Calu3 (cell line): ENCODE data around the gene PSMB3. TPM values are rescaled to one million over a fixed set of nuclear protein-coding genes. Genes with fewer than 3 reads are reported as not detected.

Experiments
- BruUV-seq: library from RNA; stranded (reverse); fragments of 400-500 nt; replicated peaks from 2 replicates; lab custom pipeline; 2021; lab: Mats Ljungman, UMichigan
- CTCF ChIA-PET: fragments of 300-600 bp; sonication (Branson Sonifier 250); formaldehyde crosslinking; loops from one replicate; lab custom pipeline; 2022; ENCODE audit warnings: antibody characterized with exemption; lab: Charles Lee
- DNase-seq: peaks from one replicate; pipeline ENCODE4 v3.0.0; 2022
- H3K27ac Mint-ChIP-seq: one replicate; pipeline ENCODE4 v1.8.0; 2022; ENCODE audit warnings: mixed read lengths; ENCODE audit not compliant: unreplicated experiment
- H3K27me3 Mint-ChIP-seq: one replicate; pipeline ENCODE4 v1.8.0; 2022; ENCODE audit warnings: mixed read lengths; ENCODE audit not compliant: unreplicated experiment
- H3K36me3 Mint-ChIP-seq: one replicate; pipeline ENCODE4 v1.8.0; 2022; ENCODE audit warnings: mild to moderate bottlenecking, moderate library complexity, mixed read lengths; ENCODE audit not compliant: insufficient read depth, unreplicated experiment
- H3K4me1 Mint-ChIP-seq: one replicate; pipeline ENCODE4 v1.8.0; 2022; ENCODE audit warnings: mild to moderate bottlenecking, low read depth, mixed read lengths; ENCODE audit not compliant: unreplicated experiment
- H3K4me3 Mint-ChIP-seq: one replicate; pipeline ENCODE4 v1.8.0; 2022; ENCODE audit warnings: mild to moderate bottlenecking, low read depth, moderate library complexity, mixed read lengths; ENCODE audit not compliant: unreplicated experiment
- H3K9me3 Mint-ChIP-seq: one replicate; pipeline ENCODE4 v1.8.0; 2022; ENCODE audit warnings: low read depth, mixed read lengths; ENCODE audit not compliant: unreplicated experiment
- CTCF ChIP-seq: fragments of 200-600 bp; IDR thresholded peaks from one replicate; pipeline ENCODE4 v1.8.0; 2022; ENCODE audit warnings: antibody characterized with exemption; ENCODE audit not compliant: unreplicated experiment
- intact Hi-C: fragments of 100-400 bp; cut with micrococcal nuclease; formaldehyde crosslinking; loops from one replicate; pipeline ENCODE4 v1.10.0; 2022; ENCODE audit not compliant: unreplicated experiment
- total RNA-seq: library from RNA; stranded (reverse); gene quantifications from 2 replicates; pipeline ENCODE4 v1.2.3, GENCODE V29; 2022

Gene PSMB3
- total RNA-seq, 1 experiment from 2014 or later = 935 TPM

- H3K27me3 Mint-ChIP-seq = no peaks in the 10 kb centered on the region
- H3K4me3 Mint-ChIP-seq = no peak overlapping the region
- peaks cover 42% of the 10 kb centered on the region for H3K4me1 Mint-ChIP-seq
- no peak overlapping the region for H3K27ac Mint-ChIP-seq
- no peaks in the 10 kb centered on the region for H3K9me3 Mint-ChIP-seq
- no TSS peak for BruUV-seq
- peaks cover 99% of the 10 kb centered on the region for H3K36me3 Mint-ChIP-seq
- intact Hi-C loops = no loop called here
- TF ChIP-seq CTCF = no peak
- CTCF ChIA-PET = interaction anchor here (0.5 kb wide), 1 partner anchor 13 kb away, joined by 6 read pairs; no protein-coding TSS in a partner anchor
- no peak for DNase-seq
Measured at GRCh38 chr17:38739305-38739704, 13.2 kb upstream of the PSMB3 start.

GRCh38 chr17:38740044-38740443 is 12.5 kb upstream of the PSMB3 start:
- no TSS peak for BruUV-seq
- Mint-ChIP-seq H3K27ac (no peak overlapping the region), H3K36me3 (peaks cover 99% of the 10 kb centered on the region), H3K4me1 (peaks cover 42% of the 10 kb centered on the region), H3K9me3 (no peaks in the 10 kb centered on the region), H3K27me3 (no peaks in the 10 kb centered on the region), H3K4me3 (no peak overlapping the region)
- CTCF ChIA-PET = no interaction called here
- TF ChIP-seq CTCF = no peak
- intact Hi-C loops = no loop called here
- DNase-seq = no peak

GRCh38 chr17:38740806-38741205 is 11.7 kb upstream of the PSMB3 start:
- BruUV-seq = no TSS peak
- intact Hi-C loops = no loop called here
- Mint-ChIP-seq H3K4me1 (peaks cover 40% of the 10 kb centered on the region), H3K9me3 (no peaks in the 10 kb centered on the region), H3K27ac (no peak overlapping the region), H3K4me3 (no peak overlapping the region), H3K27me3 (no peaks in the 10 kb centered on the region), H3K36me3 (peaks cover 99% of the 10 kb centered on the region)
- no peak for TF ChIP-seq CTCF
- CTCF ChIA-PET = no interaction called here
- DNase-seq = no peak

DNA sequence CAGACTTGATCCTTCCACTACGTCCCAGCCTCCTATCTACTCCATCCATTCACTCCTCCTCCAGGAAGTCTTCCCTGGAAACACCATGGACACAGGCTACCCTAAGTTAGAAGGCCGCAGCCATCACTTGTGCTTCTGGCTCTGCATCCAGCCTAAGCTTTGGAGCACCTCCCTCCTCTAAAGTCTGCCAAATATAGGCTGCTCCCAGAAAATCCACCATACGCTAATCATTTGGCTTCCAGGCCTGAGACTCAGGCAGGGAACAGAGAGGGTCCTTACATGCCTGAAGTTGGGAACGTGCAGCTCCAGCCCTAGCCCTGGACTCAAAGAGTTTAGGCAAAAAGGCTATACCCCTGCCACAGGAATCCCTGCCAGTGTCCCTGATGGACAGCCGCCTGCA is 11.1 kb upstream of the PSMB3 start:
- no peak overlapping the region for H3K4me3 Mint-ChIP-seq
- no TSS peak for BruUV-seq
- no peaks in the 10 kb centered on the region for H3K9me3 Mint-ChIP-seq
- no peaks in the 10 kb centered on the region for H3K27me3 Mint-ChIP-seq
- DNase-seq = no peak
- CTCF ChIA-PET = no interaction called here
- no peak for TF ChIP-seq CTCF
- intact Hi-C loops = no loop called here
- H3K36me3 Mint-ChIP-seq = peaks cover 99% of the 10 kb centered on the region
- H3K27ac Mint-ChIP-seq = no peak overlapping the region
- peaks cover 47% of the 10 kb centered on the region for H3K4me1 Mint-ChIP-seq
